ENCODE data around the gene SSBP1.

DNA sequence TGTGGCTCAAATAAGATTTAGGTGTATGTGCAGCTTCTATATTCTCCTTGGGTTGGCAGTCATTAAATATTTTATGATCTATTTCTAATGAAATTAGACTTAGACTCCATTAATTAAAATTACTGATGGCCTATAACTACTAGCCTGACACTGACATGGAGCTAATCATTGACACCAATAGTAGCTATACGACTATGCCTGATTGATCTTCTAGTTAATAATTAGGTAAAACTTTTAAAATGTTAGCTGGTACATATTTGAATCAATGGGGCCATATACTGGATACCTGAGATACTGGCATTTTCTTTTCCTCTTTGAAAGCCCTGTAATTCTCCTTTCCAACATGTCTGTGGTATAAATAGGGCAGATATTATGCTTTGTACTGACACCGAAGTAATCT is 15.6 kb upstream of the SSBP1 start:
- TF ChIP-seq EZH2phosphoT487 (IDR thresholded peaks at IDR 0.05; ENCODE audit: insufficient read depth, low read depth), result no peak
- no peak for TF ChIP-seq EZH2 (IDR thresholded peaks at IDR 0.05; ENCODE audit: insufficient read depth, poor library complexity, severe bottlenecking)

All from GM23248 (cell line).